Measurements from ENCODE around the gene SBK3. TPM values are rescaled to one million over a fixed set of nuclear protein-coding genes. Genes with fewer than 3 reads are reported as not detected.
"Not testable (repeated sequence)": the region's sequence is repeated elsewhere in the genome, so short reads cannot be mapped to it uniquely, and the experiment has no call there.

Gene SBK3, protein sequence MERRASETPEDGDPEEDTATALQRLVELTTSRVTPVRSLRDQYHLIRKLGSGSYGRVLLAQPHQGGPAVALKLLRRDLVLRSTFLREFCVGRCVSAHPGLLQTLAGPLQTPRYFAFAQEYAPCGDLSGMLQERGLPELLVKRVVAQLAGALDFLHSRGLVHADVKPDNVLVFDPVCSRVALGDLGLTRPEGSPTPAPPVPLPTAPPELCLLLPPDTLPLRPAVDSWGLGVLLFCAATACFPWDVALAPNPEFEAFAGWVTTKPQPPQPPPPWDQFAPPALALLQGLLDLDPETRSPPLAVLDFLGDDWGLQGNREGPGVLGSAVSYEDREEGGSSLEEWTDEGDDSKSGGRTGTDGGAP
- 0.16 and 0.53 TPM in 2 replicates for total RNA-seq (2014; rRNA removed; shearing (Covaris generic))

DNA sequence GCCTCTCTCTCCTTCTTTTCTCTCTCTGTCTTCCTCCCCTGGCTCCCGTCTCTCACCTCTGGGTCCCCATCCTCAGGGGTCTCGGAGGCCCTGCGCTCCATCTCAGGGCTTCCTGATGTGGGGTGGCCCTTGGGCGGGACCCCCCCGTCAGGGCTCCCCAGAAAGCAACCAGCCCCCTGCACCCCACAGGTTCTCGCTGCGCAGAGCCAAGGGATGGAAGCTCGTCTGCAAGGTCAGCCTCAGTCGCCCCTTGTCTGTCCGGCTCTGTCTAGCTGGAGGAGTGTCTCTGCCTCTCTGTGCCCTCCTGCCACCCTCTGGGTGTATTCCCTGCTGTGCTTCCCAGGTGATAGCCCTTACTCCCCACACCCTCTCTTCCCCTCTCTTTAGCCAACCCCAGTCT is at the start of gene SBK3:
Gene SBK3 (minus strand): TSS at position 101 of the 400 bp plus-strand sequence. CDS start 0 bp downstream, at position 101.
- no peak for DNase-seq (ENCODE audit: low spot score)

DNA sequence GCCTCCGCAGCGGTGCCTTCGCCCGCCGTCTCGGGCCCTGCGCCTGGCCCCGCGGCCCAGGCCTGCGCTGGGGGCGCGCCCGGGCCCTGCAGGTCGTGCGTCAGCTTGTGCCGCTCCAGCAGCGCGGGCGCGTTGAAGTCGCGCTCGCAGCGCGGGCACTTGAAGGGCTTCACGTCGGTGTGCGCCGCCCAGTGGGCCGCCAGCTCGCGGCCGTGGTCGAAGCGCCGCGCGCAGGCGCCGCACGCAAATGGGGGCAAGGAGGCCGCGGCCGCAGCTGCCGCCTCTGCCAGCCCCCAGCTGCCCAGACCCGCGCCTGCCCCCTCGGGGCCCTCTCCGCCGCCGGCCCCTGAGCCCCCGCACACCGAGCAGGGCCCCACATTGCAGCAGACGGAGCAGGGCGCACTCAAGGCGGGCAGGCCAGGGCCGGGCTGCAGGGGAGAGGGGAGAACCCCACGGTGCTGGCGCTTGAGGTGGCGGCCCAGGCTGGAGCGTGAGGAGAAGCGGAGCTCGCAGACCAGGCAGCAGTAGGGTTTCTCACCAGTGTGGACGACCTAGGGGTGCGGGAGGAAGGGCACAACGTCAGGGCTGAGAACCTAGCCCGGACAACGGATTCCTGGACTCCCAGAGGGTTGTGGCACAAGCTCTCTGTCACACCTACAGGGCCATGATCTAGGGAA is 47.9 kb upstream of the SBK3 start:
- no peak for DNase-seq (ENCODE audit: low spot score)

DNA sequence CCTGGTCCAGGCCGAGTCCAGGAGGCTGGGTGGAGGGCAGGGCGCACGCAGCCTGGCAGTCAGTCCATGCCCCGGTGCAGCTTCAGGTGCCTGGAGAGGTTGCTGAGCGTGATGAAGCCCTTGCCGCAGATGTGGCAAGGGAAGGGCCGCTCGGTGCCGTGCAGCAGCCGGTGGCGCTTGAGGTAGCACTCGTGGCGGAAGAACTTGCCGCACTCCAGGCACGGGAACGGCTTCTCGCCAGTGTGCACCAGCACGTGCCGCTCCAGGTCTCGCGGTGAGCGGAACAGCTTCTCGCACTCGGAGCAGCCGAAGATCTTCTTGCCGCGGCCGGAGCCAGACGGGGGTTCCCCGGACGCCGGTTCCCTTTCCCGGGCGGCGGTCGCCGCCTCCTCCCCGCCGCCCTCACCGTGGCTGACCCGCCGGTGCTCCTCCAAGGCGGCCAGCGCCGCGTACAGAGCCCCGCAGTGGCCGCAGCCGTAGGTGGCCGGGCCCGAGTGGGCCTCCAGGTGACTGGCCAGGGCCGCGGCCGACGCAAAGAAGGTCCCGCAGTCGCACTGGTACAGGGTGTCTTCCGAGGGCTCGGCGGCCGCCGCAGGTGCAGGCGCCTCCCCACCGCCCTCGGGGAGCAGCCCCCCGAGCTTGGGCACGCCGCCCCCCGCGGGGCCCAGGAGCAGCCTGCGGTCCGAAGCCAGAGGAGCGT is 47.2 kb upstream of the SBK3 start:
- no peak for DNase-seq (ENCODE audit: low spot score)

DNA sequence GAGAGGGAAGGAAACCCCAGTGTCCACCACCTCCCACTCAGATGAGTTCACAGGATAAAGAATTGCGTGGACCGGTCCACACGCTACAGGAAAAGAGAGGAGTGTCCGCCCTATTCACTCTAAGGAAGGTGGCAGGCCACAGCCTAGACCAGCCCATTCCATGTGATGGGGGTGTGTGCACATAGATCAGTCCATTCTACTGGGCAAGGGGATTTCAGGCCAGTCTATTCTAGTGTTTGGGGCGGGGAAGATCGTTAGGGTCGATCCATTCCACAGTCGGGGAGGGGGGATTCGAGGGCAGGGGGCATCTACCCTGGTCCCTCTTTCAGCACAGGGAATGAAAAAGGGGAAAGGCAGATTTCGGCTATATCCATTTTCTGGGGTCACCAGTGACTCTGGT is 46.2 kb upstream of the SBK3 start:
- DNase-seq (ENCODE audit: low spot score): peak; percentile 66

DNA sequence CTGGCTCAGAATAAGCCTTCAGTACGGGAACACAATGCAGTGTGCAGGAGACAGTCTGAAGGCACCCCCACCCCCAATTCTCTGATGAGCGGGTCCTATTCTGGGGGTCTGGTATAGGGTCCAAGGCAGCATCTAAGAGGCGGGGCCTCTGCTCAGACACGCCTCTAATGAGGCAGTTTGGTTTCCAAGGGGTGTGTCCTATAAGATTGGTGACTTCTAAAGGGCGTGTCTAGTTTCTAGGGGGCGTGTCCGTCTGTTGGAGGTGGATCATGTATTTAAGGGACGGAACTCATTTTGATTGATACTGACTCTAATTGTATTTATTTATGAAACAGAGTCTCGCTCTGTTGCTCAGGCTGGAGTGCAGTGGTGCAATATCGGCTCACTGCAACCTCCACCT is 45.3 kb upstream of the SBK3 start:
- DNase-seq (ENCODE audit: low spot score): peak; percentile 64

DNA sequence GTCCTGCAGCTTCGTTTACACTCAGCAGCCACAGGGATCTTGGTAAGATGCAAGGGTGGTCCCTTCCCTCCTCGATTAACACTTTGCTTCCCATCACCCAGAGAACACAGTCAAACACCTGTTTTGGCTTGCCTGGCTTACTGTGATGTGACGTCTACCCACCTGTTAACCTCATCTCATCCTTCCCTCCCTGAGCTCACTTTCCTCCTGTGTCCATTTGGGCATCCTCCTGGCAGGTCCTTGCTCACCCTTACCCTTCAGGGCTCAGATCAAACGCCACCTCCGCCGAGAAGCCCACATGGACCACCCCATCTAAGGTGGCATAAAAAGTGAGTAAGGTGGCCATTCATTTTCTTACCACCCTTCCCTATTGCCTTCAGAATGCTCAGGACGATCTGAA is 44.8 kb upstream of the SBK3 start:
- DNase-seq (ENCODE audit: low spot score): no peak

DNA sequence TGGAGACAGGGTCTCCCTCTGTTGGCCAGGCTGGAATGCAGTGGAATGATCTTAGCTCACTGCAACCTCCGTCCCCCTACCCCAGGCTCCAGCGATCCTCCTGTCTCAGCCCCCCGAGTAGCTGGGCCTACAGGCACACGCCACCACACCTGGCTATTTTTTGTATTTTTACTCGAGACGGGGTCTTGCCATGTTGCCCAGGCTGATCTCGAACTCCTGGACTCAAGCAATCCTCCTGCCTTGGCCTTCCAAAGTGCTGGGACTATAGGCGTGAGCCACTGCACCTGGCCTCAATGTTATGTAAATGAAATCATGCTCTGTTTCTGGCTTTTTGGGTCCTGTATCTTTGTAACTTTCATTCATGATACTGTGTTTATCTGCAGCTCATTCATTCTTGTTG is 43.4 kb upstream of the SBK3 start:
- no peak for DNase-seq (ENCODE audit: low spot score)

DNA sequence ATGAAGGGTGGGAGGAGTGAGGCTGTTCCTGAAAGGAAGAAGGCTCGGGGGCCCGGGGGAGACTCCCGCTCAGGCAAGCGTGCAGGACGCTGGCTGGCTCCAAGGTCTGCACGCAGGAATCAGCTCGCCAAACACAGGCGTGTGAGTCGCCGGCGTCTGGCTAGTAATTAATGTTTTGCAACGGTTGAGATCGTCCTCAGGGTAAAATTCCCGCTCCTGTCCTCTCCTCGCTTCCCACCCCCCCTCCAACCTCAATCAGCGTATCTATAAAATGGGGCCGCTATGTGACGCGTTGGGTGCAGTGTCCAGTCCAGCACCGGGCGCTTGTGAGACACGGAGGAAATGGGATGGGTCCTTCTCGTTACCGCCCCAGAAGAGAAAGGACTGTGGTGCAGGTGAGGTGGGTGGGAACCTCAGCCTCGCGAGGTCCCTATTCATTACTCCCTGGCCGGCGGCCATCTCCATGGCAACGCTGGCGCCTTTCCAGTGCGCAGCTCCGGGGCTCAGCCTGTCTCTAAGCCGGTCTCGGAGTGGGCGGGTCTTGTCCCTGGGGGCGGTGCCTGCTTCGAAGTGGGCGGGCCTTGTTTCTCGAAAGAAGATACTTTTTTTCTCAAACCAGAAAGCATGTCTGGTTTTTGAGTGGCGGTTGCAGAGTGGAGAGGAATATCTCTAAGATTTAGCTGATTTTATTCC is 41.8 kb upstream of the SBK3 start:
- DNase-seq (ENCODE audit: low spot score): peak; percentile 100

DNA sequence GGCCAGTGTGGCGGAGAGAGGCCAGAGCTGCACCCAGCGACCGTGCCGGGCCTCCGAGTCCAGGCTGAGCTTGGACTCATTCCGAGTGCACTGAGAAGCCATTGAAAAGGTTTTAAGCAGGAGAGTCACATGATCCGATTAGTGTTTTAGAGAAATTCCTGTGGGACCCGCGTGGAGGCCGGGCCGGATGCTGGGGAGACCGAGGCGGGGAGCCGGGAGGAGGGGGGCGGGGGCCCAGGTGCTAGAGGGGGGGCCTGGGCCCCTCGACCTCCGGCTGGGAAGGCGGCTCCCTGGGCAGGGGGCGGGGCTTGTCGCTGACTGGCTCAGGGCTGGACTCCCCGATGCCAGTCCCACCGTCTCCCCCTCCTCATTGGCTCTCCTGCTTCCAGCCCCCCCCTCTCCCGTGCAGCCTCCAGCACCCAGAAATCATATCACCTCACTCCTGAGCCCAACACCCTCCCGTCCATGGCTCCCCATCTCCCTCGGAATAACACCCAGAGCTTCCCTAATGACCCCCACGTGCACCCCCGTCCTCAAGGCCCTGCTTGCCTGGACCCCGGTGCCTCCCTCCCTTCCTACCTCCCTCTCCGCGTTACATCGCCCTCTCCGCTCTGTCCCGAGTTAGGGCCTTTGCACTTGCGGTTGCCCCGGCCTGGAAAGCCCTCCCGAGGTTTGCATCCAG is 40.5 kb upstream of the SBK3 start:
- DNase-seq (ENCODE audit: low spot score): peak; percentile 32

DNA sequence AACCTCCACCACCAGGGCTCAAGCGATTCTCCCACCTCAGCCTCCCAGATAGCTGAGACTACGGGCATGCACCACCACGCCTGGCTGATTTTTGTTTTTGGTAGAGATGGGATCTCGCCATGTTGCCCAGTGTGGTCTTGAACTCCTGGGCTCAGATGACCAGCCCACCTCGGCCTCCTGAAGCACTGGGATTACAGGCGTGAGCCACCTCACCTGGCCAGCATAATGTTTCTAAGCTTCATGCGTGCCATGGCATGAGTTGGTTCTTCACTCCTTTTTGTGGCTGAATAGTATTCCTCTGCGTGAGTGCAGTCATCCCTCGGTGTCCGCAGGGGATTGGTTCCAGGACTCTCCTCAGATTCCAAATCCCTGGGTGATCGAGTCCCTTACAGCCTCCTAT is 39.5 kb upstream of the SBK3 start:
- DNase-seq (ENCODE audit: low spot score): no peak

DNA sequence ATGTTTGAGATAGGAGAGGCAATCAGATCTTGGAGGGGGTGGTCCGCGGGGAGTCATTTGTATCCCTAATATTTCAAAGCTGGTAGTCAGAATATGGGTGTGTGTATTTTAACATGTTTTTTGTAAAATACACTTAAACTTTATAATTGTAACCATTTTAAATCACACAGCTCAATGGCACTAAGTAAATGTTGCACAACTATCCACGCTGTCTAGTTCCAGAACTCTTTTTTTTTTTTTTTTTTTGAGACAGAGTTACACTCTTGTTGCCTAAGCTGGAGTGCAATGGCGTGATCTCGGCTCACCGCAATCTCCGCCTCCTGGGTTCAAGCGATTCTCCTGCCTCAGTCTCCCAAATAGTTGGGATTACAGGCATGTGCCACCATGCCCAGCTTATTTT is 38.6 kb upstream of the SBK3 start:
- DNase-seq (ENCODE audit: low spot score): not testable (repeated sequence)

DNA sequence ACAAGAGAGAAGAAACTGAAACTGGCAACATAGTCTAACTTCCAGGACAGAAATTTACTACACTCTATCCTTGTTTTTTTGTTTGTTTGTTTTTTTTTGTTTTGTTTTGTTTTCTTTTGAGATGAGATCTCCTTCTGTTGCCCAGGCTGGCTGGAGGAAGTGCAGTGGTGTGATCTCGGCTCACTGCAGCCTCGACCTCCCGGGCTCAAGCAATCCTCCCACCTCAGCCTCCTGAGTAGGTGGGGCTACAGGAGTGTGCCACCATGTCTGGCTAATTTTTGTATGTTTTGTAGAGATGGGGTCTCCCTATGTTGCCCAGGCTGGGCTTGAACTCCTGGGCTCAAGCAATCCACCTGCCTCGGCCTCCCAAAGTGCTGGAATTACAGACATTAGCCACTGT is 36.9 kb upstream of the SBK3 start:
- not testable (repeated sequence) for DNase-seq (ENCODE audit: low spot score)

DNA sequence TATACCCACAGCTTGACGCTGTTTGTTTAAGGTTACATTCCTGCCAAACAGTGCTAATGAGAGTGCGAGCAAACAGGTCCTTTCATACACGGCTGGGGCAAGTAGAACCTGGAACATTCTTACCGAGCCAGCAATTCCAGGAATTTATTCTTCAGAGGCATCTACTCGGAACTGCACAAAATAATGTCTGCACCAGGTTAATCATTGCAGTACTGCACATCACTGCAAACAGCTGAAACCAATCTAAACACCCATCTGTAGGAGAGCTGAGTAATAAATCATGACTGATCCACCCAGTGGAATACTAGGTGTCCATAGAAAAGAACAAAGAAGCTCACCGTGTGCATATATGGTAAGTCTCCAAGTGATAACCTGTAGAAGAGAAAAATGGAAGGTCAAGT is 36.5 kb upstream of the SBK3 start:
- DNase-seq (ENCODE audit: low spot score): no peak

DNA sequence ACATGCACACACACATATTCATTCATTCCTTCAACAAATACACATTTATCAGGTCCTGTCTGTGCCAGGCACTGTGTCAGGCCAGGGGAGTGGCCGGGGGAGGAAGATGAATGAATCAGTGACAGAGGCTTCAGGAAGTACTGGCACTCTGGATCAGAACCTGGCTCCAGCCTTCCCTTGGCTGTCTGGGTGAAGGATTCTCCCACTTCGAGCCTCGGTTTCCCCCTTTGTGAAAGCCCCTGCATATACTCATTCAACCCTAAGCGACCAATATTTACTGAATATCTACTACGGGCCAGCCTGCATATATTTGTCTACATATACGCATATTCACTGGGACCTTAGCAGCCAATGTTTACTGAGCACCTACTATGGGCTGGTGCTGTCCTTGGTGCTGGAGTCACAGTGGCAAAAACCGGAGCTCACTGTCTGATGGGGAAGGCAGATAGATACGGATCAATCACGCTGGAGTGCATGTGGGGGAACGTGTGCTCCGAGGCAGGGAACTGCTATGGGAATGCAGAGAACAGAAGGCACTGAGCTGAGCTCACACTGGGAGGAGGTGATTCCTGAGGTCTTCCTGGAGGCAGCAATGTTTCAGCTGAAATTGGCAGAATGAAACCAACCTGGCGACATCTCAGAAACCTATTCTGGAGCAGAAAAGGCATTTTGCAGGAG is 35.9 kb upstream of the SBK3 start:
- peak; percentile 40 for DNase-seq (ENCODE audit: low spot score)

DNA sequence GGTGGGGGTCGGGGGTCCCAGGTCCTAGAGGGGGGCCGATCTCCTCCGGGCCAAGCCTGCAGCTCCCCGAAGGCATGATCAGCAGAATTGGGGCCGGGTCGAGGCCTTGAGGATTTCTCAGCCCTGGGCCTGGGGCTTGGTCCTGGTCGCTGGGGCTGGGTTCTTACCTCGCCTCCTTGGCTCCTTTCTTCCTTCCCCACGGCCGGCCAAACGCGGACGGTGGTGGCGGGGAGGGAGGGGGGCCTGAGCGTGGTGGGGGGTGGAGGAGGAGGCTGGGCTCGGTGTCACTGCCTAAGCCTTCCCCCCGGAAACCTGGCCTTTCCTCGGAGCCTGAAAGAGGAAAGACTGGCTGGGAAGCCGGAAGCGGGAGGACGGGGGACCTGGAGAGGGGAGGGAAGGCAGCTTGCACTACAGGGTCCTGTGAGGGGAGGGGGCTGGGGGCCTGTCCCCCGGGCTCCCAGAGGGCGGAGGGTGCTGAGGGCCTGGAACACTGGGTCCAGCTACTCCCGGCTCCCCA is 35.3 kb upstream of the SBK3 start, which contains the start of gene ZNF579:
Gene ZNF579 (minus strand): TSS at position 221 of the 517 bp plus-strand sequence. CDS start 1,209 bp downstream, outside the sequence.
- DNase-seq (ENCODE audit: low spot score): peak; percentile 92

DNA sequence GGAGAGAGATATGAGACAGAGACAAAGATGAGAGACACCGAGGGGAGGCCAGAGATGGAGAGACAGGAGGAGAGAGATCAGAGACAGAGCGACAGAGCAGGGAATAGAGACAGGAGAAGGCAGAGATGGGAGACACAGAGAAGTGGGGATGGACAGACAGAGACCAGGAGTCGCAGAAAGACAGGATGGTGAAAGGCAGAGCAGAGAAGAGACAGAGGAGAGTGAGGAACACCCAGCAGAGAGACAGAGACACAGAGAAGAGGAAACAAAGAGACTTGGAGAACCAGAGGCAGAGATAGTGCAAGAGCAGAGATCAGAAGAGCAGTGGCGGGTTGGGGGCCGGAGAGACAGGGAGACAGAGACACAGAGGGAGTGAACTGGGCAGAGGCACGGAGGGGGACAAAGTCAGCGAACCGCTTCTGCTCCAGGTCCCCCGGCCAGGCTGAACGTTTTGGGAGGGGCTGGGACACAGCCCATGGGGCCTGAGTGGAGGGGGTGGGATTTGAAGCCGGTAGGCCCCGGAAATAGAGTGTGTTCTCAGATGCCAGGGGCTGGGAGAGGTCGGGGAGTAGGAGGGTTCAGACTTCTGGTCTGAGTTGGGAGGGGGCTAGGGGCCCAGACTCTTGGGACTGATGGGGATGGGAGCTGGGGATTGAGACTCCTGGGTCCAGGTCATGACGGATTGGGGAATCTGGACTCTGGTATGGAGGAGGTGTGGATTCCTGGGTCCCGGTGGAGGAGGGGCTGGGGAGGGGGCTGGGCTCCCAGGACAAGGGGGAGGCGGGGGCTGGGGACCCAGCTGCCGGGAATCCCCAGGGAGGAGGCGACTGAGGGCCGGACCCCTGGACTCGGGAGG is 34.7 kb upstream of the SBK3 start:
- DNase-seq (ENCODE audit: low spot score): peak; percentile 30

DNA sequence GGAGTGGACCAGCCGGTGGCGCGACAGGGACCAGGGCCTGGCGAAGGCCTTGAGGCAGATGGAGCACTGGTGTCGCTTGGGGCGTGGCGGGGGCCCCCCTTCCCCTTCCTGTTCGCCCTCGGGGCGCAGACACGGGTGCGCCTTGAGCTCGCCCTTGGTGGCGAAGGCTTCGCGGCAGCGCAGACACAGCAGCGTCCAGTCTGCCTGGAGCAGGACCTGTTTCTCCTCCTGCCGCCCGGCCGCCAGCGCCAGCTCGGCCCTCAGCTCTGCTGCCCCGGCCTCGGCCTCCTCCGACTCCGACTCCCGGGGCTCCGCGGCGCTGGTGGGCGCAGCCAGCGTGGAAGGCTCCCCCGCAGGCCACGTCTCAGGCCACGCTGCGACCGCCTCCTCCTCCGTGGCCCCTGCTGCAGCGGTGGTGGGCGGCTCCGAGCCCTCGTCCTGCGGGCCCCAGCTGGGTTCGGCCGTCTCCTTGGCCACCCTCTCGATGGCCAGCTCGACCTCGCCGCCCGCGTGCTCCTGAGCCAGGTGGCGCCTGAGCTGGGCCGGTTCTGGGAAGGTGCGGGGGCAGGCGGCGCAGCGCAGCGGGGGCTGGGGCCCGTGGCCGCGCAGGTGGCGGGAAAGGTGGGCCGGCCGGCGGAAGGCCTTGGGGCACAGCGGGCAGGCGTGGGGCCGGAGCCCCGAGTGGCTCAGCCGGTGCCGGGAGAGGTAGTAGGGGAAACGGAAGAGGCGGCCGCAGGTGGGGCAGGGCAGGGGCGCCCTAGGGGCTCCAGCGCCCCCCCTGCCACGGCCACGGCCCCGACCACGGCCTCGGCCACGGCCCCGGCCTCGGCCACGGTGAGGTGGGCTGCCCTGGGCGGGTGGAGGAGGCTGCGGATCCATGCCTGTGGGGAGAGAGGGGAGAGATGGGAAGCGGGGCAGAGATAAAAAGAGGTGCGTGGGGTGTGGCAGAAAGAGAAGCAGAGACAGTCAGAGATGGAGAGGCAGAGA is 33.7 kb upstream of the SBK3 start:
- DNase-seq (ENCODE audit: low spot score): no peak

Data from HT-29 (cell line).